SK-N-MC (cell line): ENCODE measurements around the gene FAM20C.

Experiments
- EZH2 ChIP-seq: fragments of 200-600 bp; sonication (generic); IDR thresholded peaks from one replicate; pipeline ENCODE4 v1.6.1; 2017; ENCODE audit warnings: antibody characterized with exemption
- FOXP2 ChIP-seq: optimal IDR thresholded peaks from 2 replicates; pipeline ENCODE3; 2011; ENCODE audit warnings: mild to moderate bottlenecking, moderate library complexity; ENCODE audit not compliant: insufficient read depth; ENCODE audit errors: extremely low read length, control extremely low read depth
- POLR2AphosphoS5 ChIP-seq: IDR thresholded peaks from 2 replicates; pipeline ENCODE4 v1.6.1; 2012; ENCODE audit warnings: mild to moderate bottlenecking, low read depth, low read length, borderline replicate concordance

- TF ChIP-seq EZH2, result no peak
- TF ChIP-seq POLR2AphosphoS5, result no peak
- TF ChIP-seq FOXP2, result no peak
Measured at GRCh38 chr7:223118-223800, 30.9 kb downstream of the FAM20C start.
